D341Med (cell line): ENCODE data around the gene SLC37A3.

Experiments
- DNase-seq: peaks from one replicate; pipeline ENCODE4 v3.0.0; 2012; ENCODE audit warnings: low spot score

Gene SLC37A3

GRCh38 chr7:140400381-140400780, 2.1 kb upstream of the SLC37A3 start:
- DNase-seq, result no peak

GRCh38 chr7:140398821-140399220, 491 bp upstream of the SLC37A3 start:
- DNase-seq, result no peak

GRCh38 chr7:140393756-140394306, 4.5 kb downstream of the SLC37A3 start:
- no peak for DNase-seq

GRCh38 chr7:140391634-140392033, 6.7 kb downstream of the SLC37A3 start:
- no peak for DNase-seq

GRCh38 chr7:140390466-140391190, 7.7 kb downstream of the SLC37A3 start:
- DNase-seq, result no peak

GRCh38 chr7:140390034-140390433, 8.3 kb downstream of the SLC37A3 start:
- no peak for DNase-seq

GRCh38 chr7:140389445-140389844, 8.9 kb downstream of the SLC37A3 start:
- no peak for DNase-seq

- DNase-seq, result no peak
Measured at GRCh38 chr7:140384894-140385545, 13.3 kb downstream of the SLC37A3 start.

- no peak for DNase-seq
Measured at GRCh38 chr7:140383954-140384713, 14.2 kb downstream of the SLC37A3 start.

- DNase-seq, result no peak
Measured at GRCh38 chr7:140375892-140376730, 22.2 kb downstream of the SLC37A3 start.

GRCh38 chr7:140375323-140375722, 23.0 kb downstream of the SLC37A3 start:
- no peak for DNase-seq

GRCh38 chr7:140369294-140369693, 29.0 kb downstream of the SLC37A3 start:
- DNase-seq, result no peak

- no peak for DNase-seq
Measured at GRCh38 chr7:140367528-140367927, 30.8 kb downstream of the SLC37A3 start.

- peak; percentile 47 for DNase-seq
Measured at GRCh38 chr7:140364819-140365218, 33.5 kb downstream of the SLC37A3 start.

GRCh38 chr7:140360697-140361229, 37.6 kb downstream of the SLC37A3 start:
- DNase-seq, result no peak

- no peak for DNase-seq
Measured at GRCh38 chr7:140358412-140359051, 39.8 kb downstream of the SLC37A3 start.

- no peak for DNase-seq
Measured at GRCh38 chr7:140358024-140358411, 40.3 kb downstream of the SLC37A3 start.

- DNase-seq, result no peak
Measured at GRCh38 chr7:140350056-140350455, 48.3 kb downstream of the SLC37A3 start.

GRCh38 chr7:140349144-140349771, 49.1 kb downstream of the SLC37A3 start:
- no peak for DNase-seq

- no peak for DNase-seq
Measured at GRCh38 chr7:140348161-140348849, 50.0 kb downstream of the SLC37A3 start.
